Mesendoderm (in vitro differentiated cells): Measurements from ENCODE around the gene KRT14.

ENCODE experiments used
- DNase-seq: peaks from one replicate; pipeline ENCODE4 v3.0.0; 2013
- H2AK5ac ChIP-seq: 2 replicates; pipeline ENCODE4 v1.6.1; 2013; ENCODE audit warnings: low read length, inconsistent platforms
- H2BK120ac ChIP-seq: 2 replicates; pipeline ENCODE4 v1.6.1; 2013; ENCODE audit warnings: low read depth, mild to moderate bottlenecking, low read length, moderate library complexity, mixed read lengths
- H2BK15ac ChIP-seq: replicated peaks from 2 replicates; pipeline ENCODE4 v1.6.1; 2013; ENCODE audit warnings: low read depth, mild to moderate bottlenecking, moderate library complexity
- H2BK5ac ChIP-seq: 2 replicates; pipeline ENCODE4 v1.6.1; 2013; ENCODE audit warnings: low read length, inconsistent platforms
- H3K18ac ChIP-seq: 2 replicates; pipeline ENCODE4 v1.6.1; 2013; ENCODE audit warnings: mild to moderate bottlenecking, low read length, mixed read lengths
- H3K23ac ChIP-seq: one replicate; pipeline ENCODE4 v1.6.1; 2013; ENCODE audit warnings: low read length
- H3K27ac ChIP-seq: 2 replicates; pipeline ENCODE4 v1.5.1; 2013; ENCODE audit warnings: low read depth, mild to moderate bottlenecking, inconsistent platforms, low read length, moderate library complexity
- H3K27me3 ChIP-seq: 2 replicates; pipeline ENCODE4 v1.6.1; 2013; ENCODE audit warnings: low read length, control low read depth, mild to moderate bottlenecking, inconsistent platforms; ENCODE audit not compliant: insufficient read depth, poor library complexity
- H3K36me3 ChIP-seq: 2 replicates; pipeline ENCODE4 v1.6.1; 2013; ENCODE audit warnings: low read length, inconsistent platforms; ENCODE audit not compliant: control insufficient read depth, insufficient read depth
- H3K4ac ChIP-seq: one replicate; pipeline ENCODE4 v1.6.1; 2013; ENCODE audit warnings: low read depth, mild to moderate bottlenecking, low read length, moderate library complexity
- H3K4me1 ChIP-seq: 2 replicates; pipeline ENCODE4 v1.6.1; 2013; ENCODE audit warnings: low read depth, low read length, inconsistent platforms; ENCODE audit not compliant: control insufficient read depth
- H3K4me2 ChIP-seq: 2 replicates; pipeline ENCODE4 v1.6.1; 2013; ENCODE audit warnings: low read length
- H3K4me3 ChIP-seq: 2 replicates; pipeline ENCODE4 v1.5.1; 2013; ENCODE audit warnings: mild to moderate bottlenecking, low read length
- H3K56ac ChIP-seq: one replicate; pipeline ENCODE4 v1.6.1; 2013; ENCODE audit warnings: low read length
- H3K79me1 ChIP-seq: 2 replicates; pipeline ENCODE4 v1.6.1; 2013; ENCODE audit warnings: low read length, inconsistent platforms
- H3K79me2 ChIP-seq: 2 replicates; pipeline ENCODE4 v1.6.1; 2013; ENCODE audit warnings: mild to moderate bottlenecking, low read length; ENCODE audit not compliant: control insufficient read depth, insufficient read depth
- H3K9ac ChIP-seq: 2 replicates; pipeline ENCODE4 v1.6.1; 2013; ENCODE audit warnings: low read length, inconsistent platforms
- H4K5ac ChIP-seq: one replicate; pipeline ENCODE4 v1.6.1; 2013; ENCODE audit warnings: low read length
- H4K8ac ChIP-seq: one replicate; pipeline ENCODE4 v1.6.1; 2013; ENCODE audit warnings: low read depth, mild to moderate bottlenecking, control low read depth, low read length, moderate library complexity
- WGBS: extraction: QIAGEN DNeasy Blood & Tissue Kit; methylation state at CpG from one replicate; pipeline ENCODE4 v1.1.7; 2013; ENCODE audit warnings: low lambda C conversion rate, missing lambda C conversion rate; ENCODE audit not compliant: insufficient coverage; ENCODE audit errors: extremely low coverage; 5-methylcytosine and 5-hydroxymethylcytosine counted together

The KRT14 gene

DNA sequence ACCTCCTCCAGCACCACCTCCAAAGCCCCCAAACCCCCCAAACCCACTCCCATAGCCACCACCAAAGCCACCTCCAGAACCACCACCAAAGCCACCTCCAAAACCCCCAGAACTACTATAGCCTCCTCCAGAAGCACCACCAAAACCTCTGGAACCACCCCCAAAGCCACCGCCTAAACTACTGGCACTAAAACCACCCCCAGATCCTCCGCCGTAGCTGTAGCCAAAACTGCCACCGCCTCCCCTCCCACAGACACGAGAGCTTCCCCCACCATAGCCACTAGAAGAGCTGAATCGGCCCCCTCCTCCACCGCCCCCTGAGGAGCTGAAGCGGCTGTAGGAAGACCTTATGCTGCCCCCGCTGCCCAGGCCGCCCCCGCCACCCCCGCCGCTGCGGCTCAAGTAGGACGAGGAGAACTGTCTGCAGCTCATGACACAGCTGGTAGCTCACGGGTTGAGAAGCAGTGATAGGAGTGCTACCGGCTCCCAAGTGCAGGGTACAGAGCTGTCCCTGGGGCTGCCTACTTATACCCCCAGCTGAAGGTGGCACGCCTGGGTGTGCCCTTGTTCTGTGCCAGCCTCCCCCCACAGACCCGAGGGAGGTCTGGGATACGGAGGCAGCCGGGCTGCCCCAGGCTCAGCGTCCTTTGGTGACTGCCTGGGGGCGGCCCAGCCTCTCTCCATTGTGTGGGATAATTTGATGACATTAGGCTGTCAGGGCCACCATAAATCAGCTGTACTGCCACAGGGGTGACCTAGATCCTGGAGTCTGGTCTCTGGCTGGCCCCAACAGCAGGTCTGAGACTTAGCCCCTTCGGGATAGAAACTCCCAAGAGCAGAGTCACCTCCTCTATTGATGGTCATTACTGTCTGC is 14.9 kb downstream of the KRT14 start, which contains the start of gene KRT9:
Gene KRT9 (minus strand): TSS at position 499 of the 874 bp plus-strand sequence. CDS start 67 bp downstream, at position 432.
- no peak within 1 kb of the TSS for H3K9ac ChIP-seq
- H2BK120ac ChIP-seq: no peak within 1 kb of the TSS
- no peak within 1 kb of the TSS for H2AK5ac ChIP-seq
- H2BK15ac ChIP-seq: no peak within 1 kb of the TSS
- no peaks in the 10 kb centered on the region for H3K27me3 ChIP-seq
- no peak within 1 kb of the TSS for H3K18ac ChIP-seq
- H3K23ac ChIP-seq: no peak within 1 kb of the TSS
- H3K36me3 ChIP-seq: no peaks in the 10 kb centered on the region
- no peaks in the 10 kb centered on the region for H3K79me1 ChIP-seq
- no peaks in the 10 kb centered on the region for H3K4me1 ChIP-seq
- no CpG with 5 or more reads among the region's 24 CpGs for WGBS
- no peak within 1 kb of the TSS for H4K8ac ChIP-seq
- no peaks in the 10 kb centered on the region for H3K79me2 ChIP-seq
- H3K4me3 ChIP-seq: no peak within 1 kb of the TSS
- H4K5ac ChIP-seq: no peak within 1 kb of the TSS
- no peak for DNase-seq
- H3K27ac ChIP-seq: no peak within 1 kb of the TSS
- no peak within 1 kb of the TSS for H3K4ac ChIP-seq
- no peak within 1 kb of the TSS for H3K4me2 ChIP-seq
- no peak within 1 kb of the TSS for H3K56ac ChIP-seq
- H2BK5ac ChIP-seq: no peak within 1 kb of the TSS

DNA sequence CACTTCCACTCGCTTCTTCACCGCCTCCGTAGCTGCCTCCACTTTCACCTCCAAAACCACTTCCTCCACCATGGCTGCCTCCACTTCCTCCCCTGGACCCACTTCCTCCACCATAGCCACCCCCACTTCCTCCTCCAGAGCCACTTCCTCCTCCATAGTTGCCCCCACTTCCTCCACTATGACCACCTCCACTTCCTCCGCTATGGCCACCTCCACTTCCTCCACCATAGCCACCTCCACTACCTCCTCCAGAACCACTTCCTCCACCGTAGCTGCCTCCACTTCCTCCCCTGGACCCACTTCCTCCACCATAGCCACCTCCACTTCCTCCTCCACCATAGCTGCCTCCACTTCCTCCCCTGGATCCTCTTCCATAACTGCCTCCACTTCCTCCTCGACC is 19.4 kb downstream of the KRT14 start:
- no CpG with 5 or more reads among the region's 6 CpGs for WGBS

DNA sequence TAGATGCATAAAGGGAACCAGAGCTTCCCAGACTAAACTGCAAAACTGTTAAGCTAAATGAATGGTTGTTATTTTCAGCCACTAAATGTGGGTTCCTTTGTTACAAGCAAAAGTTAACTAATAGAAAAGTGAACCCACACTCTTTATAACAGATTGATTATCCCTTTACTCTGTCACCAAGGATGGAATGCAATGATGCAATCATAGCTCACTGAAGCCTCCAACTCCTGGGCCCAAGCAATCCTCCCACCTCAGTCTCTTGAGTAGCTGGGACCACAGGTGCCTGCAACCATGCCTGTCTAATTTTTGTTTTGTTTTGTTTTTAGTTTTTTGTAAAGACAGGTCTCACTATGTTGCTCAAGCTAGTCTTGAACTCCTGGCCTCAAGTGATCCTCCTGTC is 21.4 kb downstream of the KRT14 start:
- Histone ChIP-seq H3K4me1 (peaks cover 4% of the 10 kb centered on the region), H3K9ac (no peak overlapping the region), H2BK120ac (no peak overlapping the region), H3K36me3 (no peaks in the 10 kb centered on the region), H3K4me2 (no peak overlapping the region), H3K4ac (no peak overlapping the region), H4K5ac (no peak overlapping the region), H3K18ac (no peak overlapping the region), H2BK15ac (no peak overlapping the region), H3K56ac (no peak overlapping the region), H3K27me3 (no peaks in the 10 kb centered on the region), H3K79me2 (no peaks in the 10 kb centered on the region), H2BK5ac (no peak overlapping the region), H2AK5ac (no peak overlapping the region), H4K8ac (no peak overlapping the region), H3K27ac (no peak overlapping the region), H3K4me3 (no peak overlapping the region), H3K23ac (no peak overlapping the region), H3K79me1 (no peaks in the 10 kb centered on the region)
- DNase-seq: no peak

More for the DNA sequence above, 19.4 kb downstream of the KRT14 start:
- H3K18ac ChIP-seq: no peak overlapping the region
- no peaks in the 10 kb centered on the region for H3K27me3 ChIP-seq
- no peak overlapping the region for H2BK120ac ChIP-seq
- no peaks in the 10 kb centered on the region for H3K79me2 ChIP-seq
- H3K56ac ChIP-seq: no peak overlapping the region
- no peaks in the 10 kb centered on the region for H3K79me1 ChIP-seq
- DNase-seq: no peak
- H3K4ac ChIP-seq: no peak overlapping the region
- H3K27ac ChIP-seq: no peak overlapping the region
- no peak overlapping the region for H3K4me3 ChIP-seq
- no peak overlapping the region for H3K9ac ChIP-seq
- peaks cover 4% of the 10 kb centered on the region for H3K4me1 ChIP-seq
- no peak overlapping the region for H4K8ac ChIP-seq
- no peak overlapping the region for H2AK5ac ChIP-seq
- no peak overlapping the region for H3K4me2 ChIP-seq
- H2BK15ac ChIP-seq: no peak overlapping the region
- no peak overlapping the region for H3K23ac ChIP-seq
- no peak overlapping the region for H2BK5ac ChIP-seq
- H3K36me3 ChIP-seq: no peaks in the 10 kb centered on the region
- H4K5ac ChIP-seq: no peak overlapping the region

DNA sequence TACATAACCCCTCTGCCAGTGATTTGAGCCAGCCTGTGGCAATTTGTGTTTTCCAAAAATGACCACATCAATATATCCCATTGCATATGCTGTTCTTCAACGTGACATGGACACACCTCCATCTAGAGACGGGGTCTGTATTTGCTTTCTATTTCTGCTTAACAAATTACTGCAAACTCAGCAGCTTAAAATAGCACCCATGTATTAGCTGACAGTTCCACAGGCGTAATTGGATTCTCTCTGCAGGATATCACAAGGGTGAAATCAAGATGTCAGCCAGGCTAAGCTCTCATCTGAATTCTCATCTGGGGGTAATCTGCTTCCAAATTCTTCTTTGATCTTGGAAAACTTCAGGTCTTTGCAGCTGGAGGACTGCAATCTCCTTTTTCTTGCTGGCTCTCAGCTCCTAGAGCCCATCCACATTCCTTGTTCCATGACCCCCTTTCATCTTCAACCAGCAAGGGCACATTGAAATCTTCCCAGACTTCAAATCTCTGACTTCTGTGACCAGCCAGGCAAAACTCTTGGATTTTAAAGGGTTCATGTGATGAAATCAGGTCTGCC is 23.0 kb downstream of the KRT14 start:
- H3K18ac ChIP-seq: no peak overlapping the region
- H3K9ac ChIP-seq: no peak overlapping the region
- H3K79me2 ChIP-seq: no peaks in the 10 kb centered on the region
- no peak overlapping the region for H2BK5ac ChIP-seq
- no peaks in the 10 kb centered on the region for H3K36me3 ChIP-seq
- H3K4me1 ChIP-seq: peaks cover 4% of the 10 kb centered on the region
- H3K23ac ChIP-seq: no peak overlapping the region
- no peaks in the 10 kb centered on the region for H3K27me3 ChIP-seq
- no peaks in the 10 kb centered on the region for H3K79me1 ChIP-seq
- H3K4me2 ChIP-seq: no peak overlapping the region
- H3K56ac ChIP-seq: no peak overlapping the region
- H3K4ac ChIP-seq: no peak overlapping the region
- no peak overlapping the region for H2BK15ac ChIP-seq
- WGBS: no CpG with 5 or more reads among the region's 3 CpGs
- DNase-seq: peak; percentile 67
- H3K27ac ChIP-seq: peak overlapping the region; percentile 9
- no peak overlapping the region for H3K4me3 ChIP-seq
- no peak overlapping the region for H4K8ac ChIP-seq
- no peak overlapping the region for H2BK120ac ChIP-seq
- H2AK5ac ChIP-seq: no peak overlapping the region
- no peak overlapping the region for H4K5ac ChIP-seq

DNA sequence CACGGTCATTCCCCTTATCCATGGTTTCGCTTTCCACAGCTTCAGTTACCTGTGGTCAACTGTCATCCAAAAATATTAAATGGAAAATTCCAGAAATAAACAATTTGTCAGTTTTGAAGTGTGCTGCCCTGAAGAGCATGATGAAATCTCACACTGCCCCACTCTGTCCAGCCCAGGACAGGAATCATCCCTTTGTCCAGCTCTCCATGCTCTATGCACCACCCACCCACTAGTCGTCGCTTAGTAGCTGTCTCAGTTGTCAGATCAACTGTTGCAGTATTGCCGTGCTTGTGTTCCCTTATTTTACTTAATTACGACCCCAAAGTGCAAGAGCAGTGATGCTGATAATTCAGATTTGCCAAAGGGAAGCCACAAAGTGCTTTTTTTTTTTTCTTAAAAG is 25.1 kb downstream of the KRT14 start:
- Histone ChIP-seq H2BK15ac (no peak overlapping the region), H2AK5ac (no peak overlapping the region), H2BK120ac (no peak overlapping the region), H3K27ac (no peak overlapping the region), H4K5ac (no peak overlapping the region), H4K8ac (no peak overlapping the region), H3K23ac (no peak overlapping the region), H3K4me3 (no peak overlapping the region), H3K4me2 (no peak overlapping the region), H3K4ac (no peak overlapping the region), H2BK5ac (no peak overlapping the region), H3K56ac (no peak overlapping the region), H3K9ac (no peak overlapping the region), H3K18ac (no peak overlapping the region), H3K27me3 (no peaks in the 10 kb centered on the region), H3K79me2 (no peaks in the 10 kb centered on the region), H3K36me3 (no peaks in the 10 kb centered on the region), H3K4me1 (peaks cover 4% of the 10 kb centered on the region), H3K79me1 (no peaks in the 10 kb centered on the region)
- whole genome bisulfite sequencing: no CpG with 5 or more reads among the region's 6 CpGs
- DNase-seq: no peak
